HCT116 (cell line): ENCODE results near the gene CASQ1. TPM values are rescaled to one million over a fixed set of nuclear protein-coding genes. Genes with fewer than 3 reads are reported as not detected.

Source experiments
- ATAC-seq: fragments of 200-7000 bp; cut with Tn5 transposase; 2 replicates; pipeline ENCODE4 v1.9.1; 2020; ENCODE audit warnings: mild to moderate bottlenecking, moderate library complexity
- BruUV-seq: library from RNA; stranded (reverse); fragments of 400-500 nt; replicated peaks from 2 replicates; lab custom pipeline; 2021; lab: Mats Ljungman, UMichigan
- CTCF ChIA-PET: fragments of 300-600 bp; sonication (Branson Sonifier 250); formaldehyde crosslinking; loops from one replicate; lab custom pipeline; 2021; ENCODE audit warnings: antibody characterized with exemption; lab: Charles Lee
- POLR2A ChIA-PET: fragments of 300-600, 350-600 bp; sonication (Branson Sonifier 250); formaldehyde crosslinking; loops from one replicate; lab custom pipeline; 2021; ENCODE audit warnings: antibody characterized with exemption; lab: Charles Lee
- RAD21 ChIA-PET, 2 experiments: fragments of 300-600 bp; sonication (Branson Sonifier 250); formaldehyde crosslinking; loops; one replicate each; lab custom pipeline; 2023; ENCODE audit warnings: low total read pairs in 2 of 2; ENCODE audit not compliant: uncharacterized antibody in 2 of 2, unreplicated experiment in 2 of 2, low non-redundant PET in 1 of 2; lab: Charles Lee
- DNase-seq: peaks from one replicate; pipeline ENCODE4 v3.0.0-alpha.2; 2010; ENCODE audit warnings: low read depth, low spot score
- H2AFZ ChIP-seq: fragments of 200-600 bp; shearing (Covaris generic), sonication (generic); 2 replicates; pipeline ENCODE4 v1.6.1; 2017; ENCODE audit warnings: low read depth, mixed run types, mixed read lengths, antibody characterized with exemption, low read length; ENCODE audit not compliant: poor library complexity, severe bottlenecking
- H3K27ac ChIP-seq: 2 replicates; pipeline ENCODE4 v1.5.1; 2012; ENCODE audit warnings: low read depth, low read length
- H3K27me3 ChIP-seq: fragments of 200-600 bp; sonication (generic); 2 replicates; pipeline ENCODE4 v1.6.1; 2016; ENCODE audit warnings: mixed run types, low read length, mixed read lengths; ENCODE audit not compliant: insufficient read depth
- H3K36me3 ChIP-seq, 2 experiments: fragments of 200-500 bp in 1 of 2; fragments of 200-600 bp in 1 of 2; sonication (Bioruptor generic) in 1 of 2; sonication (generic) in 1 of 2; 2 replicates each; pipeline versions ENCODE4 v1.5.1 to v1.6.1; 2014 to 2016; ENCODE audit warnings: low read length in 2 of 2, inconsistent platforms in 1 of 2, mixed read lengths in 1 of 2, mixed run types in 1 of 2; ENCODE audit not compliant: insufficient read depth in 2 of 2, control insufficient read depth in 1 of 2
- H3K4me1 ChIP-seq, 2 experiments: fragments of 200-600 bp in 1 of 2; sonication (generic) in 1 of 2; 2 replicates each; pipeline versions ENCODE4 v1.5.1 to v1.6.1; 2012 to 2017; ENCODE audit warnings: low read length in 2 of 2, inconsistent platforms in 1 of 2, mild to moderate bottlenecking in 1 of 2, mixed read lengths in 1 of 2, mixed run types in 1 of 2, moderate library complexity in 1 of 2; ENCODE audit not compliant: insufficient read depth in 2 of 2, control insufficient read depth in 1 of 2
- H3K4me2 ChIP-seq: fragments of 200-600 bp; sonication (generic); 2 replicates; pipeline ENCODE4 v1.6.1; 2017; ENCODE audit warnings: mixed run types, low read length, mixed read lengths
- H3K4me3 ChIP-seq, 2 experiments: fragments of 200-600 bp in 1 of 2; sonication (generic) in 1 of 2; replicated peaks in 1 of 2; 2 replicates each; pipeline ENCODE4 v1.5.1; 2011 to 2016; ENCODE audit warnings: low read length in 2 of 2, control low read depth in 1 of 2, low read depth in 1 of 2, mild to moderate bottlenecking in 1 of 2, mixed read lengths in 1 of 2, mixed run types in 1 of 2
- H3K79me2 ChIP-seq: fragments of 200-600 bp; sonication (generic); 2 replicates; pipeline ENCODE4 v1.6.1; 2017; ENCODE audit warnings: mild to moderate bottlenecking, mixed run types, low read length, moderate library complexity, mixed read lengths; ENCODE audit not compliant: insufficient read depth
- H3K9ac ChIP-seq: fragments of 200-600 bp; sonication (generic); 2 replicates; pipeline ENCODE4 v1.6.1; 2016; ENCODE audit warnings: low read length, mixed read lengths
- H3K9me2 ChIP-seq: fragments of 200-600 bp; sonication (generic), shearing (Covaris generic); 2 replicates; pipeline ENCODE4 v1.6.1; 2017; ENCODE audit warnings: mixed run types, mild to moderate bottlenecking, moderate library complexity; ENCODE audit not compliant: insufficient read depth
- H3K9me3 ChIP-seq, 2 experiments: fragments of 200-500 bp in 1 of 2; fragments of 200-600 bp in 1 of 2; sonication (Bioruptor generic) in 1 of 2; sonication (generic) in 1 of 2; 2 replicates each; pipeline ENCODE4 v1.6.1; 2014 to 2017; ENCODE audit warnings: low read length in 2 of 2, mixed read lengths in 2 of 2, inconsistent platforms in 1 of 2, low read depth in 1 of 2, mild to moderate bottlenecking in 1 of 2, mixed run types in 1 of 2, moderate library complexity in 1 of 2; ENCODE audit not compliant: control insufficient read depth in 1 of 2, insufficient read depth in 1 of 2
- H4K20me1 ChIP-seq: fragments of 200-600 bp; sonication (generic), shearing (Covaris generic); 2 replicates; pipeline ENCODE4 v1.6.1; 2017; ENCODE audit warnings: mixed run types, mild to moderate bottlenecking, moderate library complexity; ENCODE audit not compliant: insufficient read depth
- ATF3 ChIP-seq: IDR thresholded peaks from 2 replicates; pipeline ENCODE4 v1.6.1; 2012
- CEBPB ChIP-seq: IDR thresholded peaks from 2 replicates; pipeline ENCODE4 v1.6.1; 2012; ENCODE audit warnings: low read depth
- EGR1 ChIP-seq: IDR thresholded peaks from 2 replicates; pipeline ENCODE4 v1.6.1; 2012; ENCODE audit warnings: low read depth
- EZH2 ChIP-seq: fragments of 200-600 bp; sonication (generic); IDR thresholded peaks from 2 replicates; pipeline ENCODE4 v1.6.1; 2017; ENCODE audit warnings: antibody characterized with exemption, mixed run types
- JUND ChIP-seq: IDR thresholded peaks from 2 replicates; pipeline ENCODE4 v1.6.1; 2012
- POLR2AphosphoS5 ChIP-seq: IDR thresholded peaks from 2 replicates; pipeline ENCODE4 v1.6.1; 2011; ENCODE audit warnings: mild to moderate bottlenecking, low read depth, low read length, moderate library complexity
- REST ChIP-seq: IDR thresholded peaks from 2 replicates; pipeline ENCODE4 v1.6.1; 2012; ENCODE audit warnings: low read depth
- SIN3A ChIP-seq: IDR thresholded peaks from 2 replicates; pipeline ENCODE4 v1.6.1; 2012; ENCODE audit warnings: low read depth
- TCF7L2 ChIP-seq: IDR thresholded peaks from 2 replicates; pipeline ENCODE4 v1.7.0; 2011; ENCODE audit warnings: borderline replicate concordance, inconsistent platforms; ENCODE audit not compliant: insufficient read depth, insufficient read length; ENCODE audit errors: extremely low read depth
- ZFX ChIP-seq: fragments of 450-650 bp; IDR thresholded peaks from 2 replicates; pipeline ENCODE4 v1.6.1; 2017
- intact Hi-C: fragments of 100-400 bp; cut with micrococcal nuclease; formaldehyde crosslinking; loops from 2 replicates; pipeline ENCODE4 v1.10.0; 2022
- total RNA-seq: library from RNA; stranded (reverse); gene quantifications from one replicate; pipeline ENCODE4 v1.2.1, GENCODE V29; 2021; ENCODE audit not compliant: unreplicated experiment
- TF ChIP-seq, protein P1 (sequence below), 3 experiments: fragments of 200-600 bp in 1 of 3; sonication (generic) in 1 of 3; IDR thresholded peaks in 2 of 3; conservative IDR thresholded peaks in 1 of 3; 2 replicates each; pipeline ENCODE4 v1.5.1; 2012 to 2017; ENCODE audit warnings: low read depth in 2 of 3, low read length in 2 of 3, antibody characterized with exemption in 1 of 3, borderline replicate concordance in 1 of 3, control low read depth in 1 of 3, mild to moderate bottlenecking in 1 of 3, mixed read lengths in 1 of 3, mixed run types in 1 of 3, moderate library complexity in 1 of 3; ENCODE audit not compliant: insufficient read depth in 1 of 3
- TF ChIP-seq, protein P2 (sequence below): IDR thresholded peaks from 2 replicates; pipeline ENCODE4 v1.6.1; 2011; ENCODE audit warnings: mild to moderate bottlenecking, low read length, moderate library complexity; ENCODE audit not compliant: insufficient replicate concordance; ENCODE audit errors: extremely low read depth

The CASQ1 gene
- total RNA-seq, 1 experiment from 2014 or later, result not detected

GRCh38 chr1:160217481-160218051 is 27.2 kb downstream of the CASQ1 start:
- H3K27ac ChIP-seq, result no peak overlapping the region
- intact Hi-C loops, result no loop called here
- H3K9ac ChIP-seq, result no peak overlapping the region
- no peaks in the 10 kb centered on the region for H3K9me3 ChIP-seq
- H3K4me3 ChIP-seq, result no peak overlapping the region
- no peaks in the 10 kb centered on the region for H3K27me3 ChIP-seq
- POLR2A ChIA-PET, result no interaction called here
- CTCF ChIA-PET, result interaction anchor here (0.9 to 3.0 kb wide), 3 partner anchors 24 to 132 kb away, joined by 3 to 34 read pairs (median 22); no protein-coding TSS in a partner anchor
- peaks cover 56 to 67% of the 10 kb centered on the region in 2 experiments for H3K36me3 ChIP-seq
- no TSS peak for BruUV-seq
- H3K79me2 ChIP-seq, result no peaks in the 10 kb centered on the region
- TF ChIP-seq, protein P1, sequence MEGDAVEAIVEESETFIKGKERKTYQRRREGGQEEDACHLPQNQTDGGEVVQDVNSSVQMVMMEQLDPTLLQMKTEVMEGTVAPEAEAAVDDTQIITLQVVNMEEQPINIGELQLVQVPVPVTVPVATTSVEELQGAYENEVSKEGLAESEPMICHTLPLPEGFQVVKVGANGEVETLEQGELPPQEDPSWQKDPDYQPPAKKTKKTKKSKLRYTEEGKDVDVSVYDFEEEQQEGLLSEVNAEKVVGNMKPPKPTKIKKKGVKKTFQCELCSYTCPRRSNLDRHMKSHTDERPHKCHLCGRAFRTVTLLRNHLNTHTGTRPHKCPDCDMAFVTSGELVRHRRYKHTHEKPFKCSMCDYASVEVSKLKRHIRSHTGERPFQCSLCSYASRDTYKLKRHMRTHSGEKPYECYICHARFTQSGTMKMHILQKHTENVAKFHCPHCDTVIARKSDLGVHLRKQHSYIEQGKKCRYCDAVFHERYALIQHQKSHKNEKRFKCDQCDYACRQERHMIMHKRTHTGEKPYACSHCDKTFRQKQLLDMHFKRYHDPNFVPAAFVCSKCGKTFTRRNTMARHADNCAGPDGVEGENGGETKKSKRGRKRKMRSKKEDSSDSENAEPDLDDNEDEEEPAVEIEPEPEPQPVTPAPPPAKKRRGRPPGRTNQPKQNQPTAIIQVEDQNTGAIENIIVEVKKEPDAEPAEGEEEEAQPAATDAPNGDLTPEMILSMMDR (IDR thresholded peaks at IDR 0.05 in 2 of 3, conservative IDR thresholded peaks at IDR 0.05 in 1 of 3; ENCODE audit: borderline replicate concordance in 1 of 3, insufficient read depth in 1 of 3, low read depth in 2 of 3, low read length in 2 of 3), result no peak
- TF ChIP-seq POLR2AphosphoS5 (no peak), REST (no peak), EGR1 (no peak), SIN3A (no peak), CEBPB (no peak), TCF7L2 (no peak), JUND (no peak), EZH2 (no peak), ATF3 (no peak), ZFX (no peak)
- TF ChIP-seq, protein P2, sequence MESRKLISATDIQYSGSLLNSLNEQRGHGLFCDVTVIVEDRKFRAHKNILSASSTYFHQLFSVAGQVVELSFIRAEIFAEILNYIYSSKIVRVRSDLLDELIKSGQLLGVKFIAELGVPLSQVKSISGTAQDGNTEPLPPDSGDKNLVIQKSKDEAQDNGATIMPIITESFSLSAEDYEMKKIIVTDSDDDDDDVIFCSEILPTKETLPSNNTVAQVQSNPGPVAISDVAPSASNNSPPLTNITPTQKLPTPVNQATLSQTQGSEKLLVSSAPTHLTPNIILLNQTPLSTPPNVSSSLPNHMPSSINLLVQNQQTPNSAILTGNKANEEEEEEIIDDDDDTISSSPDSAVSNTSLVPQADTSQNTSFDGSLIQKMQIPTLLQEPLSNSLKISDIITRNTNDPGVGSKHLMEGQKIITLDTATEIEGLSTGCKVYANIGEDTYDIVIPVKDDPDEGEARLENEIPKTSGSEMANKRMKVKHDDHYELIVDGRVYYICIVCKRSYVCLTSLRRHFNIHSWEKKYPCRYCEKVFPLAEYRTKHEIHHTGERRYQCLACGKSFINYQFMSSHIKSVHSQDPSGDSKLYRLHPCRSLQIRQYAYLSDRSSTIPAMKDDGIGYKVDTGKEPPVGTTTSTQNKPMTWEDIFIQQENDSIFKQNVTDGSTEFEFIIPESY, result no peak
- RAD21 ChIA-PET, result no interaction called here
- ATAC-seq, result no peak
- H3K9me2 ChIP-seq, result no peaks in the 10 kb centered on the region
- no peak overlapping the region for H3K4me2 ChIP-seq
- DNase-seq, result no peak
- no peaks in the 10 kb centered on the region for H3K4me1 ChIP-seq
- no peaks in the 10 kb centered on the region for H4K20me1 ChIP-seq
- H2AFZ ChIP-seq, result no peak overlapping the region
